ENCODE measurements around the gene PHTF2. TPM values are rescaled to one million over a fixed set of nuclear protein-coding genes. Genes with fewer than 3 reads are reported as not detected.
"Not testable (repeated sequence)": the region's sequence is repeated elsewhere in the genome, so short reads cannot be mapped to it uniquely, and the experiment has no call there.

The PHTF2 gene
- total and polyA plus RNA-seq, 2 experiments from 2014 or later = 13.3 to 26.9 TPM

DNA sequence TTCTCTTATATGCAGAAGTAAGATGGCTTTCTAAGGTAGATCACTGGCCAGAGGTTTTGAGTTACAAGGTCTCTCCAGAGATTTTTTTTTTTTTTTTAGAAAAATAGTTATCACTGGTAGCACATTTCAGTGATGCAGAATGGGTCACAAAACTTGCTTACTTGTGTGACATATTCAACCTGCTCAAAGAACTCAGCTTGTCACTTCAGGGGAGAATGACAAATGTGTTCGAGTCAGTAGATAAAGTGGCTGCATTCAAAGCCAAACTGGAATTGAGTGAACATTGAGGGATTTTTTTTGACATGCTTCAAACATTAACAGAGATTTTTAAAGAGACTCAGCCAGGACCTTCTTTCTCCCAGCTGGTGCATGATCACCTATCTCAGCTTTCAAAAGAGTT, 33.4 kb downstream of the PHTF2 start:
- no peak overlapping the region for H2AFZ ChIP-seq
- no peaks in the 10 kb centered on the region for H3K4me1 ChIP-seq (ENCODE audit: insufficient read depth)
- no peak for DNase-seq (ENCODE audit: low spot score)
- no peaks in the 10 kb centered on the region for H3K36me3 ChIP-seq (replicated peaks; ENCODE audit: insufficient read depth, low read depth)
- H3K4me2 ChIP-seq = no peak overlapping the region
- H3K9me2 ChIP-seq (replicated peaks; ENCODE audit: insufficient read depth) = no peaks in the 10 kb centered on the region
- H3K79me2 ChIP-seq = peaks cover 47% of the 10 kb centered on the region
- no peak overlapping the region for H3K27ac ChIP-seq
- H4K20me1 ChIP-seq (ENCODE audit: insufficient read depth, poor library complexity, severe bottlenecking) = no peaks in the 10 kb centered on the region
- H3K27me3 ChIP-seq = no peaks in the 10 kb centered on the region
- WGBS (ENCODE audit: low lambda C conversion rate, missing lambda C conversion rate) = 82% methylated on average over 1 of the region's 1 CpG
- H3K4me3 ChIP-seq = no peak overlapping the region
- TF ChIP-seq EZH2phosphoT487 (IDR thresholded peaks at IDR 0.05; ENCODE audit: low read depth, severe bottlenecking, unreplicated experiment) = no peak
- TF ChIP-seq EZH2 (IDR thresholded peaks at IDR 0.05; ENCODE audit: borderline replicate concordance) = no peak
- TF ChIP-seq, protein P1, sequence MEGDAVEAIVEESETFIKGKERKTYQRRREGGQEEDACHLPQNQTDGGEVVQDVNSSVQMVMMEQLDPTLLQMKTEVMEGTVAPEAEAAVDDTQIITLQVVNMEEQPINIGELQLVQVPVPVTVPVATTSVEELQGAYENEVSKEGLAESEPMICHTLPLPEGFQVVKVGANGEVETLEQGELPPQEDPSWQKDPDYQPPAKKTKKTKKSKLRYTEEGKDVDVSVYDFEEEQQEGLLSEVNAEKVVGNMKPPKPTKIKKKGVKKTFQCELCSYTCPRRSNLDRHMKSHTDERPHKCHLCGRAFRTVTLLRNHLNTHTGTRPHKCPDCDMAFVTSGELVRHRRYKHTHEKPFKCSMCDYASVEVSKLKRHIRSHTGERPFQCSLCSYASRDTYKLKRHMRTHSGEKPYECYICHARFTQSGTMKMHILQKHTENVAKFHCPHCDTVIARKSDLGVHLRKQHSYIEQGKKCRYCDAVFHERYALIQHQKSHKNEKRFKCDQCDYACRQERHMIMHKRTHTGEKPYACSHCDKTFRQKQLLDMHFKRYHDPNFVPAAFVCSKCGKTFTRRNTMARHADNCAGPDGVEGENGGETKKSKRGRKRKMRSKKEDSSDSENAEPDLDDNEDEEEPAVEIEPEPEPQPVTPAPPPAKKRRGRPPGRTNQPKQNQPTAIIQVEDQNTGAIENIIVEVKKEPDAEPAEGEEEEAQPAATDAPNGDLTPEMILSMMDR (IDR thresholded peaks at IDR 0.05; ENCODE audit: poor library complexity) = no peak
- H3K9me3 ChIP-seq (ENCODE audit: low read depth) = no peaks in the 10 kb centered on the region

DNA sequence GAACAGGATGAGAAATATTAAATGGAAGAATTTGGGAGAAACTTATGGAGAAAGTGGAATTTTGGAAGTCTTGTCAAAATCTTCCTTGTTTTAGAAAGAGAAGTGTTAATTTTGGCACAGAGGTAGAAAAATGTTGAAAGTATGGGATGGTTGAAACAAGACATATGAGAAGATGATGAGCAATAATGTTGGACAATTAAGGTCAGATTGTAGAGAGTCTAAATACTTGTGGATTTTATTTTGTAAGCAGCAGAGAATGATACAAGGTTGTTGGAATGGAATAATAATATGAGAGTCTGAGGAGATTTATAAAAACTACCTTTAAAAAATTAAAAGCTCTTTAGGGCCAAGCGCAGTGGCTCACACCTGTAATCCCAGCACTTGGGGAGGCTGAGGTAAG, 34.6 kb downstream of the PHTF2 start:
- no peaks in the 10 kb centered on the region for H3K9me3 ChIP-seq (ENCODE audit: low read depth)
- DNase-seq (ENCODE audit: low spot score) = no peak
- H3K4me2 ChIP-seq = no peak overlapping the region
- H3K36me3 ChIP-seq (replicated peaks; ENCODE audit: insufficient read depth, low read depth) = no peaks in the 10 kb centered on the region
- 100% methylated on average over 1 of the region's 1 CpG for WGBS (ENCODE audit: low lambda C conversion rate, missing lambda C conversion rate)
- TF ChIP-seq EZH2 (IDR thresholded peaks at IDR 0.05; ENCODE audit: borderline replicate concordance) (no peak), EZH2phosphoT487 (IDR thresholded peaks at IDR 0.05; ENCODE audit: low read depth, severe bottlenecking, unreplicated experiment) (no peak)
- TF ChIP-seq, protein P1 (IDR thresholded peaks at IDR 0.05; ENCODE audit: poor library complexity) = no peak
- H2AFZ ChIP-seq = no peak overlapping the region
- no peaks in the 10 kb centered on the region for H3K9me2 ChIP-seq (replicated peaks; ENCODE audit: insufficient read depth)
- no peak overlapping the region for H3K4me3 ChIP-seq
- H3K79me2 ChIP-seq = peaks cover 40% of the 10 kb centered on the region
- no peaks in the 10 kb centered on the region for H4K20me1 ChIP-seq (ENCODE audit: insufficient read depth, poor library complexity, severe bottlenecking)
- H3K27ac ChIP-seq = no peak overlapping the region
- no peaks in the 10 kb centered on the region for H3K27me3 ChIP-seq
- H3K4me1 ChIP-seq (ENCODE audit: insufficient read depth) = no peaks in the 10 kb centered on the region

DNA sequence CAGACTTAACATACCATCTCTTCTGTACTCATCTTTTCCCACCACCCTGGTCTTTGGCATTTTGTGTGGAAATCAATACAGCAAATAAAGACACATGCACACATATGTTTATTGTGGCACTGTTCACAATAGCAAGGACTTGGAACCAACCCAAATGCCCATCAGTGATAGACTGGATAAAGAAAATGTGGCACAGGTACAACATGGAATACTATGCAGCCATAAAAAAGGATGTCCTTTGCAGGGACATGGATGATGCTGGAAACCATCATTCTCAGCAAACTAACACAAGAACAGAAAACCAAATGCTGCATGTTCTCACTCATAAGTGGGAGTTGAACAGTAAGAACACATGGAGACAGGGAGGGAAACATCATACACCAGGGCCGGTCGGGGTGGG, 37.9 kb downstream of the PHTF2 start:
- not testable (repeated sequence) for H3K9me2 ChIP-seq (replicated peaks; ENCODE audit: insufficient read depth); H3K4me1 ChIP-seq (ENCODE audit: insufficient read depth); H3K27me3 ChIP-seq; H2AFZ ChIP-seq; H3K27ac ChIP-seq; H3K9me3 ChIP-seq (ENCODE audit: low read depth); H3K4me3 ChIP-seq; H3K4me2 ChIP-seq; H3K36me3 ChIP-seq (replicated peaks; ENCODE audit: insufficient read depth, low read depth); DNase-seq (ENCODE audit: low spot score); H4K20me1 ChIP-seq (ENCODE audit: insufficient read depth, poor library complexity, severe bottlenecking)
- peaks cover 36% of the 10 kb centered on the region for H3K79me2 ChIP-seq
- 97% methylated on average over 2 of the region's 2 CpGs for WGBS (ENCODE audit: low lambda C conversion rate, missing lambda C conversion rate)

DNA sequence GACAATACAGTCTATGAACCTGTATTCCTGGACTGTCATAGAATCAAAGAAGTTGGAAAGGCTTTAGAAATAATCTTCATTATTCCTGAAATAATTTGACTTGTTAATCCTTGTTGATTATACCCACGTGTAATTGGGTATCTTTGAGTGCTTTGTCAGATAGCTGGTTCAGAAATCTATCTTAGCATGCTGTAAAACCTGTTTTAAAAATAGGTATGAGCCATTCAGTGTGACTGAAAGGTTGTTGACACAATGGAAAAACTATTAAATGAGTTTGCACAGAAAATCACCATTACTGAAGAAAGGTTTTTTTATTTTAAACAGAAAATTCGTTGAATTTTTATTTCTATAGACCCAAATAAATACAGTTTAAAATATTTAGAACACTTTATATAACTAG, 38.7 kb downstream of the PHTF2 start:
- no peak overlapping the region for H3K4me2 ChIP-seq
- H3K27ac ChIP-seq = peak overlapping the region; percentile 7
- no peak for TF ChIP-seq EZH2 (IDR thresholded peaks at IDR 0.05; ENCODE audit: borderline replicate concordance)
- TF ChIP-seq, protein P1 (IDR thresholded peaks at IDR 0.05; ENCODE audit: poor library complexity) = no peak
- TF ChIP-seq EZH2phosphoT487 (IDR thresholded peaks at IDR 0.05; ENCODE audit: low read depth, severe bottlenecking, unreplicated experiment) = no peak
- no peak overlapping the region for H2AFZ ChIP-seq
- no peaks in the 10 kb centered on the region for H3K4me1 ChIP-seq (ENCODE audit: insufficient read depth)
- peaks cover 36% of the 10 kb centered on the region for H3K79me2 ChIP-seq
- H3K36me3 ChIP-seq (replicated peaks; ENCODE audit: insufficient read depth, low read depth) = no peaks in the 10 kb centered on the region
- H3K9me3 ChIP-seq (ENCODE audit: low read depth) = no peaks in the 10 kb centered on the region
- H3K4me3 ChIP-seq = no peak overlapping the region
- DNase-seq (ENCODE audit: low spot score) = no peak
- H3K9me2 ChIP-seq (replicated peaks; ENCODE audit: insufficient read depth) = no peaks in the 10 kb centered on the region
- H4K20me1 ChIP-seq (ENCODE audit: insufficient read depth, poor library complexity, severe bottlenecking) = no peaks in the 10 kb centered on the region
- 28% methylated on average over 2 of the region's 2 CpGs for WGBS (ENCODE audit: low lambda C conversion rate, missing lambda C conversion rate)
- no peaks in the 10 kb centered on the region for H3K27me3 ChIP-seq

Measured in hepatocyte (in vitro differentiated cells).